ENCODE measurements around the gene STIP1.

STIP1 gene

DNA sequence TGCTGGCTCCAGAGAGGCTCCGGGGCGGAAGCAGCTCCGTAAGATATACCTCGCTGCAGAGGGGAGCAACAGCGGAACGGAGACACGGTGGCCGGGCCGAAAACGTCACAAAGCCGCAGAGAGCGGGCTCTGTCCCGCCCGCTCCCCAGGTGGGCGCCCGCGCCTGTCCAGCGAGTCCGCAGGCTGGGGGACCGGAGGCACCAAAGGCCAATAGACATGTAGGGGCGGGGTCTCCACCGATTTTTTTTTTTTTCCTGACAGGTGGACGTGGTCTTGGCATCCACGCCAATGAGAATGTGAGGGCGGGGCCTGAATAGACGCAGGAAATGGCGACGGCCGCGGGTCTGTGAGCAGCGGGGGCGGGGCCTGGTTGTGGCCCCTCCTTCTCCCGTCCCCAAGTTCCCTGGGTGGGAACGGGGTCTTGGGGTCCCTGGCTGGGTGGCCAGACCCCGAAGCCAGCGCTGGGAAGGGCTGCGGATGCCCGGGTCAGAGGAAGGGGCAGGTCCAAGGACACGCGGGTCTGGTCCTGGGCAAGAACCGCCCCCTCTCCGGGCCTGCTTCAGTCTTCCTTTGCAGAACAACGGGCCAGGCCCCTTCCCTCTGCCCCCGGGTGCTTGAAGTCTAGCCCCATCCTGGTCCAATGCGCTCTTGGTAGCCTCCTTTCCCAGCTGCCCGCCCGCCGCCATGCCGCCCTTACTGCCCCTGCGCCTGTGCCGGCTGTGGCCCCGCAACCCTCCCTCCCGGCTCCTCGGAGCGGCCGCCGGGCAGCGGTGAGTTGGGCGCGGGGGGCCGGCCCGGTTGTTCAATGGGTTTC, 44.4 kb downstream of the STIP1 start, which contains the start of gene DNAJC4:
Gene DNAJC4, plus strand, starts transcription at position 378 of the 814 bp plus-strand sequence. Its CDS starts 307 bp downstream, at position 685.
- Histone ChIP-seq H3K4me3 (peak within 1 kb of the TSS; percentile 48 to 76 (median 67)), H3K27ac (peak within 1 kb of the TSS; percentile 76 to 93 (median 87))

DNA sequence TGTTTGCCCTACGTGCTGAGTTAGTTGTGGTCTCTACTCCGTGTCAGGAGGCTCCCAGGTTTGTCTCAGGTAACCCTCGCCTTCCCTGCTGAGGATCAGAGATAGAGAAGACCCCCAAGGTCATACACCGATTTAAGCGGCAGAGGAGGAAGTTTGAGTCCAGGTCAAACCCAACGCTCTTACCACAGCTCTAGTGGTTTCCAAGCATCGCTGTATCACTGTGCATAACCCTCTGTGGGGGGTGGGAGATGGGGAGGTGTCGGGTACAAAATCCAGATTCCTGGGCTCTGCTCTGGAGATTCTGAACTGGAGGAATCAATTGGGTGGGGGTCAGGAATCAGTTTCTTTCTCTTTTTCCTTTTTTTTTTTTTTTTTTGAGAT, 45.0 kb downstream of the STIP1 start:
- Histone ChIP-seq H3K4me3 (peak overlapping the region; percentile 48 to 76 (median 67)), H3K27ac (peak overlapping the region in 20 of 21 experiments; percentile 77 to 93 (median 87))

DNA sequence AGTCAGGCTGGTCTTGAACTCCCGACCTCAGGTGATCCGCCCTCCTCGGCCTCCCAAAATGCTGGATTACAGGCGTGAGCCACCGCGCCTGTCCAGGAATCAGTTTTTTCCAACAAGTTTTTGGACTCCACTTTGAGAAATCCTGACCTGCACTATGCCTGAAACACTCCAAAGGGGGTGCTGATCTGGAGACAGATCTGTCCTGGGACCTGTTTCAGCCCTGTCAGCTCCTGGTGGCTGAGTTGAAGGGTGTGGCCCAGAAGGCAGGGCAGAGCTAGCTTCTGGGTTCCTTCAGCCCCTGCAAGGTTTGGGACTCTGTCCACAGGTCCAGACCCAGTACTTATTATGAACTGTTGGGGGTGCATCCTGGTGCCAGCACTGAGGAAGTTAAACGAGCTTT, 45.6 kb downstream of the STIP1 start:
- Histone ChIP-seq H3K27ac (peak overlapping the region in 2 of 21 experiments; percentile 18 to 89), H3K4me3 (no peak overlapping the region)

DNA sequence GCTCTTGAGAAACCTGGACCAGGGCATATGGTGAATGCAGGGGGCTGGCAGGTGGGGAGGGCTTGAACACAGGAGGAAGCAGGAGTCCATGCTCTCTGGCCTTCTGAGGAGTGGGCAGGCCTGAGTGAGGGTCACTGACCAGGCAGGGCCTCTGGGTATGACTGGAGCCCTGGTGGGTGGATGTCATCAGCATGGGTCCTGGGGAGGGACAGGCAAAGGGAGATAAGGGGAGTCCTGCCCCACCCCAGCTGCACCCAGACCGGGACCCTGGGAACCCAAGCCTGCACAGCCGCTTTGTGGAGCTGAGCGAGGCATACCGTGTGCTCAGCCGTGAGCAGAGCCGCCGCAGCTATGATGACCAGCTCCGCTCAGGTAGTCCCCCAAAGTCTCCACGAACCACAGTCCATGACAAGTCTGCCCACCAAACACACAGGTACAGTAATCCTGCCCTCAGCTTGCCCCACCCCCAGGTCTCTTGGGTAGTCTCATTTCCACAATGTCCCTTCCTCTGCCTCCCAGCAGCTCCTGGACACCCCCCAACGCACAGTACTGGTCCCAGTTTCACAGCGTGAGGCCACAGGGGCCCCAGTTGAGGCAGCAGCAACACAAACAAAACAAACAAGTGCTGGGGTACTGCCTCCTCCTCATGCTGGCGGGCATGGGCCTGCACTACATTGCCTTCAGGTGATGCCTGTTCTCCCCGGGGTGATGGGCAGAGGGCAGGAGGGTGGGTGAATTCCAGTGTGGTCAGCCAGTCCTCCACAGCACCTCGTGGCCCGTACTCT, 46.4 kb downstream of the STIP1 start:
- Histone ChIP-seq H3K4me3 (no peak overlapping the region), H3K27ac (peak overlapping the region in 3 of 21 experiments; percentile 18 to 42 (median 27))

DNA sequence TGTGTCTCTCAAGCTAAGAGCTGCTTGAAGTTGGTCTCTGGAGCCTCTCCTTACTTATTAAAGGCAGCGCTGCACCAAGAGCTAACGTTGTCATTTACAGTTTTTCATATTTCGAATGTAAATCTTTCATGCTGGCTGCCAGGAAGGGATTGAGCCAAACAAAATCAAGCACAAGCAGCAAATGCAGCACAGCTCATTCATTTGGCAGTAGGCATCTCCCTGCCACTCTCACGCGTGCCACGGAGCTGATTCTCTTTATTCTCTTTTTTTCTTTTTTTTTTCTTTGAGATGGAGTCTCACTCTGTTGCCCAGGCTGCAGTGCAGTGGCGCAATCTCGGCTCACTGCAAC, 47.0 kb downstream of the STIP1 start:
- H3K4me3 ChIP-seq, result no peak overlapping the region
- H3K27ac ChIP-seq, result no peak overlapping the region

DNA sequence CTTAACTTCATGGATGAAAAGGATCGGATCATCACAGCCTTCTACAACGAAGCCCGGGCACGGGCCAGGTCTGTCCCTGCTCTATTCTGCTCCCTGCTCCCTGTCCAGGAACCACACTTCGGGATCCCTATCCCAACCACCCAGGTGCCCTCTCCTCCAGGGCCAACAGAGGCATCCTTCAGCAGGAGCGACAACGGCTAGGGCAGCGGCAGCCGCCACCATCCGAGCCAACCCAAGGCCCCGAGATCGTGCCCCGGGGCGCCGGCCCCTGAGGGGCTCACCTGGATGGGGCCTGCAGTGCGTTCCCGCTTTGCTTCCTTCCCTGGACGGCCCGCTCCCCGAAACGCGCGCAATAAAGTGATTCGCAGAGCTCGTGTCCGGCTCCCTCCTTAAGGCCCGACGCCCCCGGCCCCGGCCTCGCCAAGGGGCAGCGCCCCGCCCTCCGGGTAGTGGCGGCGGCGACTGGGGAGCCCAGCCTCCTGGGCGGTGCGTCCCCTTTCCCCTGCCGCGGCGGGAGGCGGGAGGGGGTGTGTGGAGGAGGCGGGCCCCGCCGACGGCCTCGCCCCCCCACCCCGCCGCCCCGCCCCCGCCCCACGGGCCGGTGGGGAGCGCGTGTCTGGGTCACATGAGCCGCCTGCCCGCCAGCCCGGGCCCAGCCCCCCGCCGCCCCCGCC, 48.1 kb downstream of the STIP1 start, which contains the start of gene VEGFB:
Gene VEGFB, plus strand, starts transcription at position 672 of the 674 bp plus-strand sequence. CDS start 250 bp downstream, outside the sequence.
- H3K4me3 ChIP-seq, result peak within 1 kb of the TSS; percentile 41 to 69 (median 58)
- H3K27ac ChIP-seq, result peak within 1 kb of the TSS in 20 of 21 experiments; percentile 22 to 91 (median 82)

DNA sequence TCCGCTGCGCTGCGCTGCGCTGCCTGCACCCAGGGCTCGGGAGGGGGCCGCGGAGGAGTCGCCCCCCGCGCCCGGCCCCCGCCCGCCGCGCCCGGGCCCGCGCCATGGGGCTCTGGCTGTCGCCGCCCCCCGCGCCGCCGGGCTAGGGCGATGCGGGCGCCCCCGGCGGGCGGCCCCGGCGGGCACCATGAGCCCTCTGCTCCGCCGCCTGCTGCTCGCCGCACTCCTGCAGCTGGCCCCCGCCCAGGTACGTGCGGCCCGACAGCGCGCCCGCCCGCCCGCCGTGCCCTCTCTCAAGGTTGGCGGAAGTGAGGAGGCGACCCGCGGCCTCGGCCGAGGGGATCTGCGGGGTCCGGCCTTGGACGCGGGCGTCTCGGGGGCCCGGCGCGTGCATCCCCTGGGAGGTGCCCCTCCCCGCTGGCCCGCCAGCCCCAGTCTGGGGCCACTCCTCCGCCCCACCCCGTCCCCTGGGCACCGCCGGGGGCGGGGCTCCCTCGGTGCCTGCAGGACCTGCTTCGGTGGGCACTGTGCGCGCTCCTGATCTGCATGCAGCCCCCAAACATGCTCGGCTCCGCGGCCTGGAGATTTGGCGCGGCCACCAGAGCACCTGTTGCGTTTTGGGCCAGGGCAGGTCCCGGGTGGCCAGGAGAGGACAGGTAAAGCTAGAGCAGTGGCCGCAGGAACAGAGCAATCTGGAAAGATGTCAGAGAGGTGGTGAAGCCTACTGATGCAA, 48.8 kb downstream of the STIP1 start:
- Histone ChIP-seq H3K4me3 (peak overlapping the region; percentile 41 to 69 (median 58)), H3K27ac (peak overlapping the region in 20 of 21 experiments; percentile 14 to 91 (median 82))

DNA sequence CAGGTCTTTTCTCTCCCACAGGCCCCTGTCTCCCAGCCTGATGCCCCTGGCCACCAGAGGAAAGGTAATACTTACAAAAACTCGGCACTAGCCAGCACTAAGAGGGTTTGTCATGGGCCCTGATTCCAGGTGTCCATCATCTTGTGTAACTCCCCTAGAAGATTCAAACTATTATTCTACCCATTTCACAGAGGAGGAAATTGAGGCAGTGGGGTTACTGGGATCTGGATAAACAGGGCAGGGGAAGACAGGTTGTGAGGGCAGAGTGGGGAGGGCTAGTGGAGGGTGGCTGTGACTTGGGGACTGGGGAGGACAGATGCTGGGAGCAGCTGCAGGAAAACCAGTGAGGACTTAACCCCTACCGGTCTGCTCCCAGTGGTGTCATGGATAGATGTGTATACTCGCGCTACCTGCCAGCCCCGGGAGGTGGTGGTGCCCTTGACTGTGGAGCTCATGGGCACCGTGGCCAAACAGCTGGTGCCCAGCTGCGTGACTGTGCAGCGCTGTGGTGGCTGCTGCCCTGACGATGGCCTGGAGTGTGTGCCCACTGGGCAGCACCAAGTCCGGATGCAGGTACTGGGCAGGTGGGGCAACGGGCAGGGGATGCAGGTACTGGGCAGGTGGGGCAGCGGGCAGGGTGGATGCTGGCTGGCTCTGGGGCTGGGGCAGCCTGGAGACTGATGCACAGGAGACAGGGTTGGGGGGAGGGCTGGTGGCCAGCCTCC, 49.6 kb downstream of the STIP1 start:
- Histone ChIP-seq H3K27ac (peak overlapping the region in 17 of 21 experiments; percentile 58 to 91 (median 83)), H3K4me3 (peak overlapping the region; percentile 41 to 69 (median 58))

DNA sequence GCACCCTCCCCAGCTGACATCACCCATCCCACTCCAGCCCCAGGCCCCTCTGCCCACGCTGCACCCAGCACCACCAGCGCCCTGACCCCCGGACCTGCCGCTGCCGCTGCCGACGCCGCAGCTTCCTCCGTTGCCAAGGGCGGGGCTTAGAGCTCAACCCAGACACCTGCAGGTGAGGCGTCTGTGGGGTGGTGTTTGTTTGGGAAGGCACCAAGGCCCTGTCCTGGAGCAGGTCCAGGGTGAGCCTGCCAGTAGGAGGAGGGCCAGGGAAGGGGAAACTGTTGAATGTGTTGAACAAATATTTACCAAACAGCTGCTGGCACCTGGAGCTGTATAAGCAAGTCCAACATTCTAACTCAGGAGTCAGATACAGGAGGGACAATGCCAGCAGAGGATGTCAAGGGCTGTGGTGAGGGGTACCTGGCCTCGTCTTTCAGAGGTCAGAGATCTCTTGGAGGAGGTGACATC, 51.5 kb downstream of the STIP1 start:
- H3K4me3 ChIP-seq, result peak overlapping the region in 1 of 7 experiments; percentile 5
- peak overlapping the region in 17 of 21 experiments; percentile 11 to 99 (median 70) for H3K27ac ChIP-seq

DNA sequence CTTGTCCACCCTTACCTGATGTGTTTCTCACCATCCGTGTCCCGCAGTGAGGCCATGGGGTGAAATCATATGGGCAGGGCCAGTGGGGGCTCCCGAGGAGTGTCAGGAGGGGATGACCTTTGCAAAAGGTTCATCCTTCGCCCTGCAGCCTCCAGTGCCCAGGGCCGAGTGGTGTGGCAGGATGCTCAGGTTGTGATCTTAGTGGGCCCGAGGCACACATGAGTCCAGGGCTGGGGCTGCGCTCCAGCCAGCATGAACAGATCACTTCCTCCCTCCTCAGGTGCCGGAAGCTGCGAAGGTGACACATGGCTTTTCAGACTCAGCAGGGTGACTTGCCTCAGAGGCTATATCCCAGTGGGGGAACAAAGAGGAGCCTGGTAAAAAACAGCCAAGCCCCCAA, 52.1 kb downstream of the STIP1 start:
- H3K27ac ChIP-seq, result peak overlapping the region in 16 of 21 experiments; percentile 18 to 99 (median 98)
- no peak overlapping the region for H3K4me3 ChIP-seq

DNA sequence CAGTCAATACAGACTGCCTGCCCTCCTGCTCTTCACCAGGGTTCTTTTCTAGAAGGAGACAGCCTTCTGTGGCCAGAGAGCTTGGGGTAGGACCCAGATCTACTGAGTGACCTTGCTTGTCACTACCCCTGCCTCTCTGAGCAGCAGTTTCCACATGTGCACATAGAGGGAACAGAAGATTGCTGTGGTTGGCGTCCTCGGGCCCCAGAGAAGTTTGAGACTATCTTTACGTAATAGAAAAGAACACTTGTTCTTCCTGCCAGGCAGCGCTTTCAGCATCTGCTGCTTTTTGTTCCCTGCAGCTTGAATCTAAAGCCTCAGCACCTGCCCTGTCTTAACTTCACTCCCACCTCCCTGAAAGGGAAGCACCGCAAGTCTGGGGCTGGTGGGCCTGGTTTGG, 53.0 kb downstream of the STIP1 start:
- Histone ChIP-seq H3K4me3 (no peak overlapping the region), H3K27ac (peak overlapping the region in 17 of 21 experiments; percentile 69 to 99 (median 98))

DNA sequence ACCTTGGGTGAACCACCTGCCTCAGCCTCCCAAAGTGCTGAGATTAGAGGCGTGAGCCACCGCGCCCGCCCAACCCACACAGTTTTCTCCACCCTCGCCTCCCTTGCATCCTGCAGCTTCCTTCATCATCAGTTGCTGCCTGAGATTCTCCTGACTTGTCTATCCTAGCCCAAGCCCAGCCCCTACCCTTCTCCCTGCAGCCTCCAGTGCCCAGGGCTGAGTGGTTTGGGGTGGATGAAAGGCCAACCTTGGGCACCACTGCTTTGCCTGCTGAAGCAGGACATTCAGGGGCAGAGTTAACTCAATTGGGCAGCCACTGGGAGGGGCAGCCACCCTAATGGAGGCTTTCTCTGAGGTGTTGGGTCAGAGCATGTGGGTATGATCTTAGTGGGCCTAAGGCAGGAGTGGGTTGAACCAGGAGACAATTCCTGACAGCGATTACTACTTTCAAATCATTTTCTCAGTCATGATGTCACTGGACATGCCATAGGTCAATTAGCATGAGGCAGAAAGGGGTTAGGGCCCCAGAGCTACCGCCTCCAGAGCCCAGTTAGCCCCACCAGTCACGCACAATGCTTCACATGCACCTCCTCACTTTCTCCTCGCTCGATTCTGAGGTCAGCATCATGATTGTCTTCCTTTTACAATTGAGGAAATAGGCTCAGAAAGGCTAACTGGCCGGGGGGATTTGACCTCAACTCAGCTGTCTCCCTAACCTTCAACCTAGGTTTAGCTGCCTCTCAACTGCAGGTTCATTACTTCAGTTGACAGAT, 53.9 kb downstream of the STIP1 start:
- Histone ChIP-seq H3K4me3 (peak overlapping the region in 4 of 7 experiments; percentile 74 to 100 (median 86)), H3K27ac (peak overlapping the region; percentile 57 to 99 (median 97))

DNA sequence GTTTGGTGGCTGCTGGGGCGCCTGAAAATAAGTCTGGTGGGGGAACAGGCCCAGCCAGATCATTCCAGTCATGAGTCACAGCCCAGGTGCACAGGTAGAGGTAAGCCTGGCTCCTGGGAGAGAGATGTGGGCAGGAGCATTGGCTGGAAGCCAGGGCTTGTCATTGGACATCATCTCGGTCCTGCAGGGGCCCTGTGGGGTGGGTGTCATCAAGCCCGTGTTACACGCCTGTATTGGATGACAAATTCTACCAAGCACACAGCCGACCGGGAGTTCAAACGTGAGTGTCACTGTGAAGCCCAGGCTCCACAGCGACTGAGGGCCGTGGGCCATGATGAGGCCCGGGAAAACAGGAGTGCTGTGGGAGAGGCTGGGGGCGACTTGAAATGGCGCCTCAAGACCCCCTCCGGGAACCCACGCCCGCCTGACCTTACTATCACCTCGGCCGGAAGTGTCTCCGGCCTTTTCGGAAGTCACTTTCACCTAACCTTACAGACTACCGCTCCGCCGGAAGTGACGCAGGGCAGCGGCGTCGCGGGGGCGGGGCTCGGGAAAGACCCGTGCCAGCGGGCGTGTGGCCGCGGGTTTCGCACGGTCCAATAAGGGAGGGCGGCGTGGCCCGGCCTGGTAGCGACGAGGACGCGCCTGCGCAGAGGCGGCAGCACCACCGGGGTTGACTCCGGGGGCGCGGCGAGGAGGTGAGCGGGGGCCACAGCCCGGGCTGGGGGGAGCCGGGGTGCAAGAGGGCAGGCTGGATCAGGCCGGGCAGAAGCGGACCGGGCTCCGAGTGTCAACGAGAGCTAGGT, 54.7 kb downstream of the STIP1 start, which contains the start of gene FKBP2:
Gene FKBP2, plus strand, starts transcription at position 661 of the 806 bp plus-strand sequence. CDS start 1,293 bp downstream, outside the sequence.
- peak within 1 kb of the TSS; percentile 78 to 99 (median 98) for H3K27ac ChIP-seq
- peak within 1 kb of the TSS; percentile 65 to 100 (median 83) for H3K4me3 ChIP-seq

DNA sequence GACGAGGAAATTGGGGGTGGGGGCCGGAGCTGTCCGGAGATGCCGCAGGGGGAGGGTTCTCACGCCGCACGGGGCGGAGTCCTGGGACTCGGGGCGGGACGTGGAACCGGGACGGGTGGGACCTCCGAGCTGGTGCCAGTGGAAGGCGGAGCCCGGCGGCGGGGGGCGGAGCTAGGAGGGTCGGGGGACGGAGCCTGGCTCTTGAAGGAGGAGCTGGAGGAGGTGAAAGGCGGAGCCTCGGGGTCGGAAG, 55.2 kb downstream of the STIP1 start:
- peak overlapping the region; percentile 65 to 100 (median 83) for H3K4me3 ChIP-seq
- peak overlapping the region; percentile 41 to 99 (median 98) for H3K27ac ChIP-seq

DNA sequence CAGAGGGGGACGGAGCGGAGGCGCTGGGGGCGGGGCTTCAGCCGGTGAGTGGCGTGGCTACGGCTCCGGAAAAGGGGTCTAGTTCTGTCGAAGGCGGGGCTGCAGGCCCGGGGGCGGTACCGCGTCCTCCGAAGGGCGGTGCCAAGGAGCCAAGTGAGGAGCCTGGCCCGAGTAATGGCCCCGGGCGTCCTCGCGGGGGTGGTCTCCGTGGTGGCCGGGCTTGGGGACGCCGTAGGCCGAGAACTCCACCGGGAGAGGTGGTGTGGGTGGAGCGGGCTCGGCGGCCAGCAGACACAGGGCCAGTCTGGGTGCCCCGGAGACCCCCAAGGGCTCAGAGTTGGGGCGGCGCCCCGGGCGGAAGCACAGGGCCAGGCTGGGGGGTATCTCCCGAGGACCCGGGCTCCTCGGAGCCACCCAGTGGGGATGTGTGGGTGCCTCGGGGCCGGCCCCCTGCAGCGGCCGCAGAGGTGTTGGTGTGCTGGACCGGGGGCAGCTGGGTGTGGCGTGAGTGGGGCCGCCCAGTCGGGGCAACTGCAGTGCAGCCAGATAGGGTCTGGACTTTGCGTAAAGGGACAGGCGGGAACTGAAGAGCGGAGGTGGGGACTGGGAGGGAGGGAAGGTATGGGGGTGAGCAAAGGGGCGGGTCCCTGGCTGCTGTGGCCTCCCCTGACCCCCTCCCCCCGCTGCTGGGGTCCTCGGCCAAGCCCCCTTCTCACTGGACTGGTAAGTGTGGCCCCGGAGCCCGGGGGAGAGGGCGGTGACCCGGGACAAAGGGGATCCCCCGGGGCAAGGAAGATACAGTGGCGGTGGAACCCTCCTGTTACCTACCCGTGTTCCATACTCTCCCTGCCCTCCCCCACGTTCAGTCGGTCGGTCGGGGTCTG, 55.8 kb downstream of the STIP1 start:
- Histone ChIP-seq H3K4me3 (peak overlapping the region; percentile 65 to 100 (median 83)), H3K27ac (peak overlapping the region; percentile 78 to 99 (median 98))
